SJCRH30 (cell line): ENCODE measurements around the gene ADGRA3. TPM values are rescaled to one million over a fixed set of nuclear protein-coding genes. Genes with fewer than 3 reads are reported as not detected.
A peak's percentile ranks its signal among the peaks of the same experiment; 100 is the strongest.

Experiments
- DNase-seq, 2 experiments: peaks; one replicate each; pipeline ENCODE4 v3.0.0-alpha.2; 2015 to 2020
- H3K27ac ChIP-seq: fragments of 250-450 bp; sonication (Bioruptor Pico); 2 replicates; pipeline ENCODE4 v1.5.1; 2020; ENCODE audit warnings: mild to moderate bottlenecking, moderate library complexity
- H3K27me3 ChIP-seq: fragments of 250-450 bp; sonication (Bioruptor Pico); 2 replicates; pipeline ENCODE4 v1.5.1; 2020; ENCODE audit warnings: mild to moderate bottlenecking, moderate library complexity
- H3K36me3 ChIP-seq: fragments of 250-450 bp; sonication (Bioruptor Pico); 2 replicates; pipeline ENCODE4 v1.5.1; 2020; ENCODE audit warnings: mild to moderate bottlenecking, moderate library complexity
- H3K4me1 ChIP-seq: fragments of 250-450 bp; sonication (Bioruptor Pico); 2 replicates; pipeline ENCODE4 v1.5.1; 2020; ENCODE audit warnings: mild to moderate bottlenecking, moderate library complexity
- H3K4me3 ChIP-seq: fragments of 250-450 bp; sonication (Bioruptor Pico); 2 replicates; pipeline ENCODE4 v1.5.1; 2020; ENCODE audit warnings: mild to moderate bottlenecking, moderate library complexity
- H3K9me3 ChIP-seq: fragments of 250-450 bp; sonication (Bioruptor Pico); replicated peaks from 2 replicates; pipeline ENCODE4 v1.5.1; 2020; ENCODE audit warnings: mild to moderate bottlenecking, moderate library complexity
- total RNA-seq: library from RNA; depleted of rRNA; stranded (reverse); fragments of >200 nt; shearing (Covaris generic); gene quantifications from 2 replicates; pipeline ENCODE4 v1.2.3, GENCODE V29; 2014; rRNA removed

The ADGRA3 gene
- total RNA-seq, 1 experiment from 2014 or later = 104 TPM

DNA sequence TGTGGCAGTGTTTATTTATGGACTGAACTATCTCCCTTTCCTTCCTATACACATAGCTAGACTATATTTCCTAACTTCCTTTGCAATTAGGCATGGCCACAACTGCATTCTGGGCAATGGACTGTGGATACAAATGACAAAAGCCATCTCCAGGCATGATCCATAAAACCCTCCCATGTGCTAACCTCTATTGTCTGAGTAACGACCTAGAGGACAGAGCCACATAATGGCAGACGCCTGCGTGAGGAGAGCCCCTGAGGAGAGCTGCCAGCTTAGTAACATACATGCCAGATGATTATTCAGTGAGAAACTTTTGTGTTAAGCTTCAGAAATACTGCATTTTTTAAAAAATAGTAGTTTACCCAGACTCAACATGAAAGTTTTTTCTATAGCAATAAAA lies 142.9 kb downstream of the ADGRA3 start:
- no peak for DNase-seq
- H3K4me1 ChIP-seq = no peaks in the 10 kb centered on the region
- no peaks in the 10 kb centered on the region for H3K36me3 ChIP-seq
- H3K27ac ChIP-seq = no peak overlapping the region
- H3K27me3 ChIP-seq = no peaks in the 10 kb centered on the region
- H3K4me3 ChIP-seq = no peak overlapping the region
- H3K9me3 ChIP-seq = no peaks in the 10 kb centered on the region

DNA sequence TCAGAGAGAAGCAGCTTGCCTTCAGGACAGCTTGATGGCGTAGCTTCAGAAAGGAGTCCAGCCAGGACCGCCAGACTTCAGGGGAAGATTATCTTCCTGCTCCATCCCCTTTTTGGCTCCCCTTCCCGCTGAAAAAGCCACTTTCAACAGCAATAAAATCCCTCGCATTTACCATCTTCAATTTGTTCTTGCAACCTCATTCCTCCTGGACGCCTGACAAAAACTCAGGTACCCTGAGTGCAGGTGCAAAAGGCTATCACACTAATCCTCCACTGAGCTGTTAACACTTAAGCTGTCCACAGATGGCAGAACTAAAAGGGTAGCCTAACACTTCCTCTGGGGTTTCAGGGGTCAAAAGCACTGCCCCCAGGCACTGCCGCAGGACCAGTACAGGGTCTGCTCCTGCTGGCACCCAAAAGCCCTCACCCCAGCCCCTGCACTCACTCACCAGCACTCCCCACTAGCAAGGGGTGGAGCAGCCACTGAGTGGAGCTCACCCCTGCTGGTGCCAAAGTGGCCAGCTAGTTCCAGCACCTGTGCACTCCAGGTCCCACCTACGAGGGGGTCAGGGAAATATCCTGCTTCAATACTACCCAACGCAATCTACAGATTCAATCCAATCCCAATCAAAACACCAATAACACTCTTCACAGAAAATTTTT lies 145.8 kb downstream of the ADGRA3 start:
- Histone ChIP-seq H3K27ac (no peak overlapping the region), H3K4me3 (no peak overlapping the region), H3K36me3 (no peaks in the 10 kb centered on the region), H3K27me3 (no peaks in the 10 kb centered on the region), H3K4me1 (no peaks in the 10 kb centered on the region), H3K9me3 (no peaks in the 10 kb centered on the region)
- no peak for DNase-seq

DNA sequence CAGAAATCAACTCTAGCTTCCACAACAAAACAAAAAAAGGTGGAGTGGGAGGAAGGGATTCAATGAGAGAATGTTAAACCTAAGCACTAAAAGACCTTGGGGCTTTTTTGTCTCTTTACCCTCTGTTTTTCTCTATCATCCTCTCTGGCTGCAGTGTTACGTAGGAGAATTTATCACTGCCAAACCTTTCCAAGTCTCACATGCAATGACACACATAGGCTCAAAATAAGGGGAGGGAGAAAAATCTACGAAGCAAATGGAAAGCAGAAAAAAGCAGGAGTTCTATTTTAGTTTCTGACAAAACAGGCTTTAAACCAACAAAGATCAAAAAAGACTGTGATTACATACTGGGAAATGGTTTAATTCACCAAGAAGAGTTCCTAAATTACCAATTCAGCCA lies 152.1 kb downstream of the ADGRA3 start:
- H3K4me3 ChIP-seq = no peak overlapping the region
- DNase-seq = no peak
- H3K27me3 ChIP-seq = no peaks in the 10 kb centered on the region
- H3K4me1 ChIP-seq = no peaks in the 10 kb centered on the region
- no peaks in the 10 kb centered on the region for H3K9me3 ChIP-seq
- H3K27ac ChIP-seq = no peak overlapping the region
- H3K36me3 ChIP-seq = no peaks in the 10 kb centered on the region

DNA sequence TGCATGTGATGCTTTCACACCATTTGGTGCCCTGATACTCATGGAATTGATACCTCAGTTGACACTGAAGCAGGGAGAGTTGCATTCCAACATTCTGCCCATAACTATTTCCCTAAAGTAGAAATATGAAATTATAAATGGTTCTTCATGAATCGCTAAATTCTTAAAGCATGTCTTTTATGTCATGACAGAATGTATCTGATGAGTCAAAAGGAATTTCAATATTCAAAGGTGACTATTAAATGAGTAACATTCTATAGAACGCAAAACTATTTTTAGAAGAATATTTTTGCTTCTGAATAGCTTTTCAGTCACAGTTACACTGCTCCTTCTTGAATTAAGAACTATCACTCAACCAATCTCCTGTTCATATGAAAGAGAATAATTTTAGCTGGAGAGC lies 152.8 kb downstream of the ADGRA3 start:
- no peaks in the 10 kb centered on the region for H3K27me3 ChIP-seq
- no peak overlapping the region for H3K27ac ChIP-seq
- no peak for DNase-seq
- no peaks in the 10 kb centered on the region for H3K4me1 ChIP-seq
- no peaks in the 10 kb centered on the region for H3K36me3 ChIP-seq
- no peak overlapping the region for H3K4me3 ChIP-seq
- no peaks in the 10 kb centered on the region for H3K9me3 ChIP-seq

DNA sequence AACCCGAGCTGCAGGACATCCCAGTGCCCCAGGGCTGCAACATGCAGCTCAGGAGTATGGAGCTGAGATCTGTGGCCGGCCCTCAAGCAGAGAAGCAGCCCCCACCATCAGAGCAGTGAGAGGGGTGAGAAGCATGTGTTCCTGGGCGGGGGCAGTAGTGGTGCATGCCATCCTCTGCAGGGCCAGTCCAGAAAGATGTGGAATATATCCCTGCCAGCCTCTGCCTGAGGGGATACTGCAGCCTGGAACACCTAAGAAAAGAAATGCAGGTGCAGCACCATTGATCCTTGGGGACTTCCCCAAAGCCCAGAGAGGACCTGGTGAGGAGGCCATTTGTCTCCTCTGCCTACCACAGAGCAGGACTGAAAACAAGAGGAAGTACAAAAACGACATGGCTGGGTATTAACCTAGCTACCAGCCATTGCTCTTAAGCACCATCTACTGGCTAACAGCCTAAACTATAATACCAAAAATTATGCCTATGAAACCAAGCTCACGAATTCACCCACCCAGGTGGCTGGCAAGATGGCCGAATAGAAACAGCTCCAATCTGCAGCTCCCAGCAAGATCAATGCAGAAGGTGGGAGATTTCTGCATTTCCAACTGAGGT lies 158.8 kb downstream of the ADGRA3 start:
- no peak overlapping the region for H3K4me3 ChIP-seq
- no peaks in the 10 kb centered on the region for H3K27me3 ChIP-seq
- no peaks in the 10 kb centered on the region for H3K9me3 ChIP-seq
- H3K36me3 ChIP-seq = no peaks in the 10 kb centered on the region
- DNase-seq = peak; percentile 5 to 60
- H3K27ac ChIP-seq = no peak overlapping the region
- H3K4me1 ChIP-seq = no peaks in the 10 kb centered on the region

DNA sequence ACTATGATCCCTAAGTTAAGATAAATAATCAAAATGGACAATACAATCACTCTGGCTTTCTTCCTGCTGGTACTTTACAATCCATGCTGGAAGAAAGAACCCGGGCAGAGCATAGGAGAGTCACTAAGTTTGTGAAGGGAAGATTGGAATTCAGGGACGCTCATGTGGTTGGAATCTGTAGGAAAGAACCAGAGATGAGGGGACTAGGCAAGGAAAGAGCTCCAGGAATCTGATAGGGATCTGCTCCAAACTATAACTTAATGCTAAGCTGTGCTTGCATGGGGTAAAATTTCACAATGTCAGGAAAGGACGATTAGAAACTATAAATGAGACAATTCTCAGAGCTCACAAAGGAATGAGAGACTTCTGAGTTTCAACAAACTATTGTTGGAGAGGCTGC lies 167.5 kb downstream of the ADGRA3 start:
- H3K4me3 ChIP-seq = no peak overlapping the region
- peaks cover 19% of the 10 kb centered on the region for H3K4me1 ChIP-seq
- no peaks in the 10 kb centered on the region for H3K27me3 ChIP-seq
- no peaks in the 10 kb centered on the region; the same call in 1 of the 2 replicates for H3K36me3 ChIP-seq
- H3K27ac ChIP-seq = no peak overlapping the region
- no peaks in the 10 kb centered on the region for H3K9me3 ChIP-seq
- DNase-seq = no peak

DNA sequence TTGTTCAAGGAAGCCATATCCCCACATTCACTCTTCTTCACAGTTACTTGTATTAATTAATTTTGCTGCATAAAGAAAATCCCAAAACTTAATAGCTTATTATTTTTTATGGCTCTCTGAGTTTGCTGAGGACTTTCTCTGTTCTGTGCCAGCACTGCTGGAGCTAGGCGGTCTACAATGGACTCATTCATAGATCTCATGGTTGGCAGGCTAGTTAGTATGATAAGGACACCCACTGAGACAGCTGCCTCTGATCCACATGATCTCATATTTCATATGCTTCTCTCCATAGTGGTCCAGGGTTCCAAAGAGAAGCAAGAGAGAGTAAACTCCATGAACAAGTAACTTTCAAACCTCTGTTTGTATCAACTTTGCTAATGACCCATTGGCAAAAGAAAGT lies 170.2 kb downstream of the ADGRA3 start:
- Histone ChIP-seq H3K9me3 (no peaks in the 10 kb centered on the region), H3K27ac (peak overlapping the region; percentile 75), H3K27me3 (no peaks in the 10 kb centered on the region), H3K4me3 (peak overlapping the region; percentile 7; the same call in 1 of the 2 replicates), H3K36me3 (no peaks in the 10 kb centered on the region; the same call in 1 of the 2 replicates), H3K4me1 (peaks cover 19% of the 10 kb centered on the region)
- DNase-seq = peak; percentile 83 to 96

DNA sequence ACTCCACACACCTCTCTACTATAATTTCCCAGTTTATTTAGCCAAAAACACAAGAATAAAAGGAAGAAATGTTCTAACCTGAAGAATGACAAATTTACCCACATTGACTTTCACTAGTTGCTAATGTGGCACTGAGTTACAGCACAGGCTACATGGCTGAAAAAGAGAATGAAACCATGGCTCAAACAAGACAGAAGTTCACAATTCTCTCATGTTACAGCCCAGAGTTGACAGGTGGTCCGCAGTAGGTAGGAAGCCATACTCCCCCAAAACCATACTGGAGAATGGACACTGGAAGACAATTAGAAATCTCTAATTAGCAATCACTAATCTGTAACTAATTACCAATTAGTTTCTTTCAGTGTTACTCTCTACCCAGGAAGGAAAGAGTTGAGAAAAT lies 170.8 kb downstream of the ADGRA3 start:
- peaks cover 19% of the 10 kb centered on the region for H3K4me1 ChIP-seq
- peak; percentile 40 to 81 for DNase-seq
- H3K4me3 ChIP-seq = peak overlapping the region; percentile 7; the same call in 1 of the 2 replicates

DNA sequence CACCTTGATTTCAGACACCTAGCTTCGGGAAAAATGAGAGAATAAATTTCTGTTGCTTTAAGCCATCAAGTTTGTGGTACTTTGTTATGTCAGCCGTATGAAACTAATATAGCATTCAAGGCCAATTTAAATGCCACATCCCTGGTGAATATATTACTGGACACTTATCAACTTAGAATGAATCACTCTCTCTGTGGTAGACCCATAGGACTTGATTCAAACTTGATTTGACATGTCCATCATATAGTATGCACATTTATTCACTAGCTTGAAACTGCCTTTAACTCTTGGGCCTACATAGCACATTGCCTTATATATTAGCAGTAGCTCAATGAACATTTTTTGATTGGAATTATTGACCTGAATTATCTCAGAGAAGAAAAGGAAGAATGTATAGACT lies 172.3 kb downstream of the ADGRA3 start:
- H3K9me3 ChIP-seq = no peaks in the 10 kb centered on the region
- no peak overlapping the region for H3K4me3 ChIP-seq
- H3K36me3 ChIP-seq = no peaks in the 10 kb centered on the region
- H3K27me3 ChIP-seq = no peaks in the 10 kb centered on the region
- H3K4me1 ChIP-seq = peaks cover 19% of the 10 kb centered on the region
- no peak overlapping the region for H3K27ac ChIP-seq
- DNase-seq = no peak

More for the DNA sequence above, 170.8 kb downstream of the ADGRA3 start:
- Histone ChIP-seq H3K27me3 (no peaks in the 10 kb centered on the region), H3K36me3 (no peaks in the 10 kb centered on the region), H3K27ac (peak overlapping the region; percentile 75), H3K9me3 (no peaks in the 10 kb centered on the region)

DNA sequence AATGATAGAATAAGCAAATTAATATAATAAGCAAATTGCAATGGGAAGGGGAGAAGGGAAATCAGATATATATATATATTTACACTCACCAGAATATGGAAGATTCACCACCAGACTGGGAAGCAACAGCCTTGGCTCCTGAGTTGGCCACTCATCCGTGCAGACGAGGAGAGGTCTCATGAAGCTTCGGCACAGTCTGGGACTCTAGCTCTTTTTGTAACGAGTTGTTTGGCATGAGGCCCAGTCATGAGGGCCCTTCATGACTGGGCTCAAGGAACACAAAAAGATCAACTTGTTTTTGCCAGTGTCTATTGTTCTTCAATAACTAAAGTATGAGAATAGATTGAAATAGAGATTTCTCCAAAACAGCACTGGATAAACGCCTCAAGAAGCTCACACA lies 176.4 kb downstream of the ADGRA3 start:
- no peak for DNase-seq
- H3K9me3 ChIP-seq = no peaks in the 10 kb centered on the region
- no peaks in the 10 kb centered on the region for H3K36me3 ChIP-seq
- H3K27ac ChIP-seq = no peak overlapping the region
- H3K27me3 ChIP-seq = no peaks in the 10 kb centered on the region
- peaks cover 3% of the 10 kb centered on the region for H3K4me1 ChIP-seq
- H3K4me3 ChIP-seq = no peak overlapping the region

DNA sequence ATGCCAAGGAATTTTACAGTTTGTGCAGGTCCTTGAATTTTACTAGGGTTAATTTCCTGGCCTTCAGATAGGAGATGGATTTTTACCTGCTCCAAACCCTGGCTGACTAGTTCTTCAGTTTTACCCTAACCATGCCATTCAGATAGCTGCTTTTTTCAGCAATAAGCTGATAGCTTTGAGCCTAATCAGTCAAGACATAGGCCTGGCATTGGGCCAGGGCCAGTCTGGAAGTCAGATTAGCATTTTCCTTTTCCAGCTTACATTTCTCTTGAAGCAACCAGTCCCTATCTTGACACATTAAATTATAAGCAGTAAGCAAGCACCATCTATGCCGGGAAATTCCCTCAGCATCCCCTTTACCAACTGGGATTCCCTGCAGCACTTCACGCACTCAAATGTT lies 177.1 kb downstream of the ADGRA3 start:
- DNase-seq = no peak
- H3K9me3 ChIP-seq = no peaks in the 10 kb centered on the region

More for the DNA sequence above, 177.1 kb downstream of the ADGRA3 start:
- Histone ChIP-seq H3K27ac (no peak overlapping the region), H3K27me3 (no peaks in the 10 kb centered on the region), H3K4me1 (no peaks in the 10 kb centered on the region), H3K36me3 (no peaks in the 10 kb centered on the region), H3K4me3 (no peak overlapping the region)

Other genes starting within 250 kb of the ADGRA3 start
- not detected in 2 replicates for gene GBA3, start 176.9 kb upstream of the ADGRA3 start, total RNA-seq